ENCODE data around the gene ENO1. TPM values are rescaled to one million over a fixed set of nuclear protein-coding genes. Genes with fewer than 3 reads are reported as not detected.

ENO1 gene
- total RNA-seq, 4 donors from 2014 or later: 351 to 688 (median 453) TPM

DNA sequence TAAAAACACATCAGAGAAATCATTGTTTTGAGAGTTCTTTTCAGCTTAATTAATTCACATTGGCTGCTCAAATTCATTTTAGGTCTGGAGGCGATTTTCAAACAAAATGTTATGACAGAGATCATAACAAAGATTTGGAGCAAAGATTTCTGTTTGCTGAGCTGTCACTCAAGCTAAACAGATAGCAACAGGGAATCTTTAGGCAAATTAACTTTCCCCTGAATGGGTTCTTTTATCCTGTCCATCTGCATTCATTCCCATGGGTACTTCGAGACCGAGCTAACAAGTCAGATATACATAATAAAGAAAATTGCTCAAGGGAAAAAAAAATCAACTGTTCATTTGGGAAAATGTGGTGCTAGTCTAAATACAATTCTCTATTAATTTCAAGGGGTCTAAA lies 37.0 kb upstream of the ENO1 start:
- intact Hi-C loops (cut with DNase I; ENCODE audit: low total_unique reads): loop anchor here (5.0 to 10.0 kb wide), 2 partner anchors 72 to 189 kb away; no protein-coding TSS in a partner anchor
- DNase-seq (ENCODE audit: low spot score in 2 of 2): no peak
- H3K4me3 ChIP-seq (ENCODE audit: low read depth, poor library complexity, severe bottlenecking): no peak overlapping the region
- 42 to 44% methylated on average over 3 of the region's 3 CpGs for WGBS, 2 donors
- TF ChIP-seq CTCF (IDR thresholded peaks at IDR 0.05): no peak
- no peak for TF ChIP-seq POLR2A (IDR thresholded peaks at IDR 0.05)

DNA sequence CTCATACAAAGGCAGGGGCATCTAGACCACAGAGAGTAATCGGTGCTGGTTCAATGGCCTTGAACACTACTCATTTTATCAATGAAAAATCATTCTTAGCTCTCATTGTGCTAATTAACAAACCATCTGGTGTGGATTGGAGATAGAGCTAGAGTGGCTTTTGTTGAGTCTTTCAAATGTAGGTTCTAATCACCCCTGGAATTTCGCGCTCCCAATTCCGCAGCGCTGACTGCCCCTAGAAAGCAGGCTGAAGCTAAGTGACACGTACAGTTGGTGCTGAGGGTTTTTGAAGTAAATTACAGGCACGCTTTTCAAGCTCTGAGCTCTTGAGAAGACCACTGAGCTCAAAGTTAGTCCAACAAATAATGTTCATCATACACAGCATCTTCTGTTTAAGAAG lies 36.0 kb upstream of the ENO1 start:
- DNase-seq (ENCODE audit: low spot score in 2 of 2): no peak
- H3K4me3 ChIP-seq (ENCODE audit: low read depth, poor library complexity, severe bottlenecking): no peak overlapping the region
- WGBS, 2 donors: 91 to 92% methylated on average over 7 of the region's 7 CpGs
- TF ChIP-seq POLR2A (IDR thresholded peaks at IDR 0.05): no peak
- no peak for TF ChIP-seq CTCF (IDR thresholded peaks at IDR 0.05)
- intact Hi-C loops (cut with DNase I; ENCODE audit: low total_unique reads): loop anchor here (10.0 kb wide), 1 partner anchor 190 kb away; no protein-coding TSS in a partner anchor

DNA sequence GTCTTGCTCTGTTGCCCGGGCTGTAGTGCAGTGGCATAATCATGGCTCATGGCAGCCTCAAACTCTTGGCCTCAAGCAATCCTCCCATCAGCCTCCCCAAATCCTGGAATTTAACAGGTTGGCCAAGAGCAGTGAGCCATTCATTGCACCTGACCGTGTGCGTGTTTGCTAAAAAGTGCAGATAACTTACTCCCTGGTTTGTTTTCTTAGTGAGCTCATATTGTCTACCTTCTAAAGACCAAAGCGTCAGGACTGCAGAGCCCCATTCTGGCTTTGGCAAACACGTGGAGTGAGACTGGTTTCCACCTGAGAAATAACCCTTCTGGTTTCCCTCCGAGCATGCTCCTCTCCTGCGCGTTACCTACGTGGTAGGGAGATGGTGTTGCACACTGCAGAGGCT lies 35.0 kb upstream of the ENO1 start:
- intact Hi-C loops (cut with DNase I; ENCODE audit: low total_unique reads): loop anchor here (10.0 kb wide), 1 partner anchor 191 kb away; no protein-coding TSS in a partner anchor
- H3K4me3 ChIP-seq (ENCODE audit: low read depth, poor library complexity, severe bottlenecking): no peak overlapping the region
- WGBS, 2 donors: 73 to 83% methylated on average over 9 of the region's 9 CpGs
- TF ChIP-seq POLR2A (IDR thresholded peaks at IDR 0.05) (no peak), CTCF (IDR thresholded peaks at IDR 0.05) (no peak)
- no peak for DNase-seq (ENCODE audit: low spot score in 2 of 2)

DNA sequence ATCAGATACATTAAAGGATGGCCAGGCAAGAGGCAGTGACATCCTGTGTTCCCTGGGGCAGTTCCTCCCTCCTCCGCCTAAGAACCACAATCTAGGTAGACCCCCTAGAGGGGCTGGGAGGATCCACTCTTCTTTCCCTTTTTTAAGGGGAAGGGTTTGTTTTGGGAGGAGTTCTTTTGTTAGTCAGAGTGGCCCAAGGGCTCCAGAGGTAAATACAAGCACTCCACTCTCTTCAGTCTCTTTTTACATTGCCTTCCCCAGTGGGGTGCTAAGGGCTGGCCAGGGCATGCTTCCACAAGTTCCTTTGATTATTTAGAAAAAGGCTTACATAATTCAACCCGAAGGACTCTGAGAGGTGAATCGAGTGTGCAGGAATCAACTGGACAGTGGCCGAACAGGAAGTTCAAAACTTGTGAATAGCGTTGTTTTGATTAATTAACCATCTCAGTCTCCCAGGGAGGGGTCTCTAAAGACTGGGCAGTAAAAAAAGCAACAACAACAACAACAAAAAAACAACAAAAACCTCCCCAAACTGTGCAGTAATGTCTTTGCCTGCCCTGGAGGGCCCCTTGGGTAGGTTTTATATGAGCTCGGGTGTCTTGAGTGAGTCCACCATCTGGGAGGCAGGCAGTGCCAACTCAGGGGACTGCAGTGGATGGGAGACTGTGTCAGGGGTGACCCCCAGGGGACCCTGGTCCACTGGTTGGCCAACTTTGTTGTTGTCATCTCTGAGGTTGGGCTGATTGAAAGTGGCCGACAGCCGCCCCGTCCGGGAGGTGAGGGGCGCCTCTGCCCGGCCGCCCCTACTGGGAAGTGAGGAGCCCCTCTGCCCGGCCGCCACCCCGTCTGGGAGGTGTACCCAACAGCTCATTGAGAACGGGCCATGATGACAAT lies 33.2 kb upstream of the ENO1 start:
- no peak overlapping the region for H3K4me3 ChIP-seq (ENCODE audit: low read depth, poor library complexity, severe bottlenecking)
- TF ChIP-seq POLR2A (IDR thresholded peaks at IDR 0.05): no peak
- no peak for TF ChIP-seq CTCF (IDR thresholded peaks at IDR 0.05)
- 59 to 70% methylated on average over 6 to 8 of the region's 17 CpGs for whole genome bisulfite sequencing, 2 donors
- intact Hi-C loops (cut with DNase I; ENCODE audit: low total_unique reads): loop anchor here (10.0 kb wide), 1 partner anchor 193 kb away; no protein-coding TSS in a partner anchor
- no peak for DNase-seq (ENCODE audit: low spot score in 2 of 2)

GRCh38 chr1:8910914-8911313 lies 32.4 kb upstream of the ENO1 start:
- 65 to 68% methylated on average over 6 of the region's 6 CpGs for WGBS, 2 donors
- intact Hi-C loops (cut with DNase I; ENCODE audit: low total_unique reads): loop anchor here (10.0 kb wide), 1 partner anchor 194 kb away; no protein-coding TSS in a partner anchor
- no peak overlapping the region for H3K4me3 ChIP-seq (ENCODE audit: low read depth, poor library complexity, severe bottlenecking)
- DNase-seq (ENCODE audit: low spot score in 2 of 2): no peak
- TF ChIP-seq CTCF (IDR thresholded peaks at IDR 0.05) (no peak), POLR2A (IDR thresholded peaks at IDR 0.05) (no peak)
